ENCODE results near the gene CLASP1.

DNA sequence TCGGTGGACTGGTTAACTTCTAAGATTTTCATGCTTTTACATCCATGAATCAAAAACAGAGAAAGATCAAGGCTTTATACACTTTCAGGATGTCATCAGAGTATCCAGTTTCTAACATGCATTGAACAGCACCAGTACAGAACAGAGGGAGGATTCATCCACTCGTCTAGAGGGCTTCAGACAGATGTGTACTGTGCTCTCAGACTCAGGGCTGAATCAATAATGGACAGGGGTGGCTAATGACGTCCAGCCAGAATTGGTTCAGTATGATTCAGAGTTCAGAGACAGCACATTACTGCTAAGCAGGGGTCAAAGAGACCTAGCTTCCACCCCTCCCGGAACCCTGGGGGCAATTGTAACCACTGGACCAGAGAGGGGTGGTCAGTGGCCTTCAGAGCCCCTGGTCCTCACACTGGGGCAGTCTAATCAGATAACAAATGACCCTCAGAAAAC lies 81.3 kb downstream of the CLASP1 start:
- TF ChIP-seq, protein P1, sequence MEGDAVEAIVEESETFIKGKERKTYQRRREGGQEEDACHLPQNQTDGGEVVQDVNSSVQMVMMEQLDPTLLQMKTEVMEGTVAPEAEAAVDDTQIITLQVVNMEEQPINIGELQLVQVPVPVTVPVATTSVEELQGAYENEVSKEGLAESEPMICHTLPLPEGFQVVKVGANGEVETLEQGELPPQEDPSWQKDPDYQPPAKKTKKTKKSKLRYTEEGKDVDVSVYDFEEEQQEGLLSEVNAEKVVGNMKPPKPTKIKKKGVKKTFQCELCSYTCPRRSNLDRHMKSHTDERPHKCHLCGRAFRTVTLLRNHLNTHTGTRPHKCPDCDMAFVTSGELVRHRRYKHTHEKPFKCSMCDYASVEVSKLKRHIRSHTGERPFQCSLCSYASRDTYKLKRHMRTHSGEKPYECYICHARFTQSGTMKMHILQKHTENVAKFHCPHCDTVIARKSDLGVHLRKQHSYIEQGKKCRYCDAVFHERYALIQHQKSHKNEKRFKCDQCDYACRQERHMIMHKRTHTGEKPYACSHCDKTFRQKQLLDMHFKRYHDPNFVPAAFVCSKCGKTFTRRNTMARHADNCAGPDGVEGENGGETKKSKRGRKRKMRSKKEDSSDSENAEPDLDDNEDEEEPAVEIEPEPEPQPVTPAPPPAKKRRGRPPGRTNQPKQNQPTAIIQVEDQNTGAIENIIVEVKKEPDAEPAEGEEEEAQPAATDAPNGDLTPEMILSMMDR (IDR thresholded peaks at IDR 0.05) = no peak
- TF ChIP-seq POLR2AphosphoS5 (IDR thresholded peaks at IDR 0.05) = no peak
- TF ChIP-seq POLR2A (IDR thresholded peaks at IDR 0.05) = no peak

Data from sigmoid colon (tissue), 4 donors.